ENCODE measurements around the gene PM20D2.
"Not testable (repeated sequence)": the region's sequence is repeated elsewhere in the genome, so short reads cannot be mapped to it uniquely, and the experiment has no call there.

Gene PM20D2

GRCh38 chr6:89145956-89146717 is at the start of gene PM20D2:
TSS of gene PM20D2 (plus strand) at chr6:89146055. CDS start at chr6:89146145, 90 bp downstream.
- DNase-seq (ENCODE audit: low spot score): peak; percentile 56

GRCh38 chr6:89098461-89098860 is 47.4 kb upstream of the PM20D2 start:
- no peak for DNase-seq (ENCODE audit: low spot score)

- DNase-seq (ENCODE audit: low spot score): no peak
These were observed 45.7 kb upstream of the PM20D2 start for GRCh38 chr6:89100114-89100513.

GRCh38 chr6:89110284-89110683 is 35.6 kb upstream of the PM20D2 start:
- no peak for DNase-seq (ENCODE audit: low spot score)

GRCh38 chr6:89111933-89112332 is 33.9 kb upstream of the PM20D2 start:
- no peak for DNase-seq (ENCODE audit: low spot score)

GRCh38 chr6:89116702-89117101 is 29.2 kb upstream of the PM20D2 start:
- no peak for DNase-seq (ENCODE audit: low spot score)

GRCh38 chr6:89117211-89118108 is 28.4 kb upstream of the PM20D2 start, which contains the start of gene SRSF12:
TSS of gene SRSF12 (minus strand) at chr6:89118071. CDS start at chr6:89117887, 184 bp downstream.
- DNase-seq (ENCODE audit: low spot score): peak; percentile 21

- DNase-seq (ENCODE audit: low spot score): no peak
These were observed 26.9 kb upstream of the PM20D2 start for GRCh38 chr6:89118931-89119330.

- no peak for DNase-seq (ENCODE audit: low spot score)
These were observed 25.5 kb upstream of the PM20D2 start for GRCh38 chr6:89120371-89120770.

GRCh38 chr6:89121934-89122333 is 23.9 kb upstream of the PM20D2 start:
- no peak for DNase-seq (ENCODE audit: low spot score)

- DNase-seq (ENCODE audit: low spot score): peak; percentile 35
These were observed 23.2 kb upstream of the PM20D2 start for GRCh38 chr6:89122625-89123024.

GRCh38 chr6:89128256-89128671 is 17.6 kb upstream of the PM20D2 start:
- DNase-seq (ENCODE audit: low spot score): not testable (repeated sequence)

- DNase-seq (ENCODE audit: low spot score): no peak
These were observed 14.3 kb upstream of the PM20D2 start for GRCh38 chr6:89131599-89131998.

- no peak for DNase-seq (ENCODE audit: low spot score)
These were observed 13.8 kb upstream of the PM20D2 start for GRCh38 chr6:89132057-89132456.

- DNase-seq (ENCODE audit: low spot score): no peak
These were observed 11.9 kb upstream of the PM20D2 start for GRCh38 chr6:89133981-89134380.

GRCh38 chr6:89134723-89135122 is 11.1 kb upstream of the PM20D2 start:
- no peak for DNase-seq (ENCODE audit: low spot score)

- DNase-seq (ENCODE audit: low spot score): no peak
These were observed 7.7 kb upstream of the PM20D2 start for GRCh38 chr6:89138173-89138572.

- no peak for DNase-seq (ENCODE audit: low spot score)
These were observed 6.1 kb upstream of the PM20D2 start for GRCh38 chr6:89139509-89140346.

- DNase-seq (ENCODE audit: low spot score): no peak
These were observed 5.3 kb upstream of the PM20D2 start for GRCh38 chr6:89140347-89141156.

- DNase-seq (ENCODE audit: low spot score): no peak
These were observed 1.4 kb upstream of the PM20D2 start for GRCh38 chr6:89144354-89144906.

All from CD4-positive, alpha-beta T cell treated with Interleukin-15 for 4 hours (primary cell).